VCaP (cell line): ENCODE results near the gene GRIP2.

Experiments used
- H3K27ac ChIP-seq: fragments of 450-650 bp; 2 replicates; pipeline ENCODE4 v1.5.1; 2017
- CTCF ChIP-seq: fragments of 450-650 bp; conservative IDR thresholded peaks from 2 replicates; pipeline ENCODE4 v1.5.1; 2017; ENCODE audit warnings: mild to moderate bottlenecking, moderate library complexity

The GRIP2 gene

DNA sequence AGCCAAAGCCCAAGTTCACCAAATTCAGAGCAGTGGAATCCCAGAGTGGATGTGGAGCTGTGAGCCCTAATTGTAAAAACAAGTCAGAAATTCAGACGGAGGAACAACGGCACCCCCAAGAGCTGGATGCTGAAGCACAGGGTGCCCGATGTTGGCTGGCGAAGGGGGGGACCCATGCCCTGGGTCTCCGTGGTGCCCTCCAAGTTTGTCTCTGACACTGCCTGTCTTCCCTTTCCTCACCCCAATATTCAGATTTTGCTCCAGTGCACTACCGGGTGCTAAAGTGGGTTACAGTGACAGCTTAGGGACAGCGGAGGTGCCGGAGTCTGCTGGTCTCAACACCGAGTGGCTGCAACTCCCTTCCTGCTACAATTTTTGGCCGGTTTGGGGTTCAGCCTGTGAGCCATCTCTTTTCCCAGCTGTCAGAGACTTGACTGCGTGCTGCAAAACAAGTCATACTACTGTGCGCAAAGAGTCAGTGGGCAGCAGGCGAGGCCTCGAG, 6.6 kb downstream of the GRIP2 start:
- TF ChIP-seq CTCF, result no peak

DNA sequence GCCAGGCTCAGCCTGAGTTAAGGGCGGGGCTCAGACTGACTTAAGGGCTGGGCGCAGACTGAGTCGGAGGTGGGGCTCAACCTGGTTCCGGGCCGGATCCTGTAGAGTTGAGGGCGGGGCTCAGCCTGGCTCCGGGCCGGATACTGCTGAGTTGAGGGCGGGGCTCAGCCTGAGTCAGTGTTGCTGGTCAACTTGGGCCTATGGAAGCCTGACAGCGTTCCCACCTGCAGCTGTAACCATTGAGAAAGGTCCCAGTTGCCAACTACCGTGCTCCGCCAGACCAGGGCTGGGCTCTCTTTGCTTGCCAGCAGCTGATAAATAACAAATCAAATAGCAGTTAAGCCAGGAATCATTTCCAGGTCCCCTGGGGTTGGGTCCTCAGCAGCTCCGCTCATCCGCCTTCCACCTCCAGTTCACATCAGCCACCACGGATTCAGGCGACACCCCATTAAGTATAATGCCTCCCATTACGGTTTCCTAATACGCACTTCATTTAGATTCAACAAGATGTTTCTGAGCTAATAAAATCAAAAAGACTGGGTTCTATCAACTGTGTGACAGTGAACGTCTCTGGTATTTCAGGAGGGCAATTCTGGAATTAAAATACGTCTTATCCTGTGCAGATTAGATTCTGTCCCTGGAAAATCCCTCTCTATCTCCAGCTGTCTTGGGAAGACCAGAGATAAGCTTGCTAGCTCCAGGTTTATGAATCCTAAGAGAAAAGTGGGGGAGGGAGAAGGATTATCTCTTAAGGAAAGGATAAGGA, 7.3 kb downstream of the GRIP2 start:
- TF ChIP-seq CTCF, result no peak
- no peak overlapping the region for H3K27ac ChIP-seq

More for the DNA sequence above, 6.6 kb downstream of the GRIP2 start:
- no peak overlapping the region for H3K27ac ChIP-seq

GRCh38 chr3:14531856-14532395, 8.2 kb downstream of the GRIP2 start:
- no peak overlapping the region for H3K27ac ChIP-seq
- TF ChIP-seq CTCF, result no peak

DNA sequence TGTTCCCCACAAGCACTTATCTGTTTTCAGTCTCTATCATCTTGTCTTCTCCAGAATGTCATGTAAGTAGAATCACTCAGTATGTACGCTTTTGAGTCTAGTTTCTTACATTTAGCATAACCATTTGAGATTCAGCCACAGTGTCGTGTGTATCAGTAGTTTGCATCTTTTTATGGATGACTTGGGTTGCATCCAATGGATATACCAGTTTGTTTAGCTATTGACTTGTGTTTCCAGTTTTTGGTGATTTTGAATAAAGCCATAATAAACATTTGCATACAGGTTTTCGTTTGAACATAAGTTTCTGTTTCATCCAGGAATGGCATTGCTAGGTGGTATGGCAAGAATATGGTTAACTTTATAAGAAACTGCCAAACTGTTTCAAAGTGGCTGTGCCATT, 12.1 kb downstream of the GRIP2 start:
- H3K27ac ChIP-seq, result peak overlapping the region; percentile 61
- no peak for TF ChIP-seq CTCF

DNA sequence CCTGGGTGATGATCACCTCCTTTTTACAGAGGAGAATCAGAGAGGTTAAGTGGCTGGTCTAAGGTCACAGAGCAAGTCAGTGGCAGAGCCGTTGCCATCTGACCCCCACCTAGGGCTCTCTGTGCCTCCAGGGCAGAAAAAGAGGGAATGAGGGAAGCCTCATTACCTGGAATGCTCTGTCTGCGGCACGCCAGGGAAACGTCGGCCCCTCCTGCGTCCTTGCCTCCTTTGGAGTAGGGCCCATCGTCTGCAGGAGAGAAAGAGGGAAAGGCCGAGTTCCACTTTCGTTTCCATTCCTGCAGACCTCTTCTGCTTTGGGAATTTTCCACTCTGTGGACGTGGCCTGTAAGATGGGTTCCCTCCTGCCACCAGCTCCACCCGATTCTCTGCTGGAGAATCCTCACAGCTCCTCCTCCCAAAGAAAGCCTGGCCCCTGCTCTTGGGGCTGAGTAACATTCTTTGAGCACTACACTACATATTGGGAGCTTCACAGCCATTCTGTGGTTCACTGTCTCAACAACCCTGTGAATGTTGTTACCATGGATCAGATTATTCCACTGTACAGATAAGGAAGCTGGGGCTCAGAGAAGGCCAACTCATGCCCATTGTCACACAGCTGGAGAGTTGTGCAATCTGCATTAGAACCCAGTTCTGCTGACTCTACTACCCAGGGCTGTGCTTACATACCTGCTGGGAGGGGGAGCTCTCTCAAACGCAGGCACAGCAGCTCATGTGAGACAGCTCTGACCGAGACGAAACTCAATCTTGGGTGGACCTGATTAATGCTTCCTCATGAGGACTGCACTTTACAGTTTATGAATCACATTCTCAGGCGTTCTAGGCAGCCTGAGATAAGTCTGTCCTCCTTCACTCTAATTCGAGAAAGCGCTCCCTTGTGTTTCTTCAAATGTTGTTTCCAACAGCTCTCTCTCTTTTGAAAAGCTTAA, 14.2 kb downstream of the GRIP2 start:
- peak overlapping the region; percentile 8; the same call in 1 of the 2 replicates for H3K27ac ChIP-seq
- TF ChIP-seq CTCF, result no peak

DNA sequence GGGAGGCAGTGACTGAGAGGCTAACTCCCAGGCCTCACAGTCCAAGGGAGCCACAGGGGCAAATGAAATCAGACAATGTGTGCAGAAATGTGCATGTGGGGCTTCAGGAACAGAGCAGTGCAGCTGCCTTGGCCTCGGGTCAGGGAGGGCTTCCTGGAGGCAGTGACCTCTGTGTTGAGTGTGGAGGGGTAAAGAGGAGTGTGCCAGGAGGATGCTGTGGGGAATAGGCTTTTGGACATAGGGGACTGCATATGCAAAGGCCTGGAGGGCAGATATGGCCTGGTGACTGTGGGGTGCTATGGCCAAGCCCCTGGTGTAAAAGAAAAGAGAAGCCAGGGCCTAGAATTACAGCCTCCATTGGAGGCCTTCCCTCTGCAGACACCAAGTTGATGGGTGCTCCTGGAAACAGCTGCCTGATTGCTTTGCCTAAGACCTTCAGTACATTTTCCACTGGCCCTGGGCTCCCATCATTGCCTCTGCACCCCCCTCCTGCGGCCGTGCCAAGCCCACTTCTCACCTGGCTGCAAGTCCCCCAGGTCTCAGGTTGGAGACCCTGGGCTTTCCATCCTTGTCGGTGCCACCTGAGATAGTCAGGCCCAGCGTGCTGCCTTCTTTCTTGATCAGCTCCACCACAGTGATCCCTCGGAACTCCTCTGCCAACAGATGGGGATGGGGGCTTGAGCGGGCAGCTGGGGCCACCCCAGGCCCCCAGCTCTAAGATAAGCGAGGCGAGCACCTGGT, 15.1 kb downstream of the GRIP2 start:
- no peak overlapping the region for H3K27ac ChIP-seq
- no peak for TF ChIP-seq CTCF
